ENCODE results near the gene WWP2.

Gene WWP2

GRCh38 chr16:69893106-69893505, 131.0 kb downstream of the WWP2 start:
- no peak for DNase-seq

GRCh38 chr16:69894676-69895075, 132.5 kb downstream of the WWP2 start:
- DNase-seq = no peak

DNA sequence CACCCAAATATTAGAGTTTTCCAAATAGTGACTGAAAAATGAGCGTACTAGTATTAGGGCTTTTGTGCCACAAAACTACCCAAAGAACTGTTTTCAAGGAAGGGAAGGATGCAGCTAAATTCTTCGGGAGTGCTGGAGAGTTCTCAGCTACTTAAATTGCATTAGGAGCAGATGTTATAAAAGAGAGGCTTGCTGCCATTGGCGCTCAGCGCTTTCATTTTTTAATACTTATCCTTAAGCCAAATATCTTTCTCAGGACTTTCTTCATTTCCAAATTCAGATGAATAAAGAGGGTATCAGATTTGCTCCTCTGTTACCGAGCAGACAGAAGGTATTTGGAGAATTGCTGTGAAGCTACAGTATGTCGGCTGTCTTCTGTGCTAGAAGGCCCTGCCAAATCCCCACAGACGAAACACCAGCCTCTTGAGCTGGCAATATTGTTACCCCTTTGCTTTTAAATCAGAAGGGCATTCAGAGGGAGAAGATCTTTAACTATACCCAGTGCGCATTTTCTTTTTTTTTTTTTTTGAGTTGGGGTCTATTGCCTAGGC, 141.8 kb downstream of the WWP2 start:
- no peak for DNase-seq

- no peak for DNase-seq
Measured at GRCh38 chr16:69904495-69905170, 142.5 kb downstream of the WWP2 start.

GRCh38 chr16:69905171-69905555, 143.0 kb downstream of the WWP2 start:
- DNase-seq = no peak

- DNase-seq = no peak
Measured at GRCh38 chr16:69906838-69907401, 144.8 kb downstream of the WWP2 start.

- no peak for DNase-seq
Measured at GRCh38 chr16:69909043-69909442, 146.9 kb downstream of the WWP2 start.

GRCh38 chr16:69909760-69910159, 147.6 kb downstream of the WWP2 start:
- no peak for DNase-seq

DNA sequence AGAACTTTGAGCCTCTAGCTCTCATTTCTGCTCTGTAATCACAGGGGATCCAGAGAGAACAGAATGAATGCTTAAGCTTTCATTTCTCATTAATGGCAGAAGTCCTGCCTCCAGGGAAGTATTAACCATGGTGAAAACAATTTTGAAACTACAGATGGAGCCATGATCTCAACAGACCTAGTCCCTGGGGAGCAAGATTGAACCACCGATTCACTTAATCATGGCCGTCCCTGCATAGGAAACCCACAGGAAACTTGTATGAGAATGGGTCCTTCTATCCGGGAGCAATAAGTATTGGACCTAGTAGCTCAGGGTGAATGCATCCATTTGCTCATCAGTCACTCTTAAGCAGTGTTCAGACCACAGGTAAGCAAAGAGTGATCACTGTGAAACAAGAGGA, 148.8 kb downstream of the WWP2 start:
- DNase-seq = no peak

GRCh38 chr16:69916462-69916861, 154.3 kb downstream of the WWP2 start:
- no peak for DNase-seq

DNA sequence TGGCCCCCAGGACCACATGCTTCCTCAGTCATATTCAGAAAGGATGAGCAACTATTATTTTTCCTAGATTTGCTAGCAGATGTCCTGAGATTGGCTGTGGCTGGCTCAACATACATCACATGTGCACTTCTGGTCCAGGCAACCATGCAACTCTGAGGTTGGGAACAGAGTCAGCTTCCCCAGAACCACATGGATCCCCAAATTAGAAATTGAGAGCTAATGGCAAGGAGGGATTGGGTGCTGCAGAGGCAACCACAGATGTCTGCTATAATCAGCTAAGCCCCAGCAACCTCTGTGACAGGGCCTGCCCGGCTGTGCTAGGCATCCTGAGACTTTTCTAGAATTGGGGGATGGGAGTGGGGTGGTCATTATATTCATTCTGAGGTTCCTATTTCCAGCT, 155.2 kb downstream of the WWP2 start:
- DNase-seq = no peak

GRCh38 chr16:69917739-69918138, 155.6 kb downstream of the WWP2 start:
- no peak for DNase-seq

GRCh38 chr16:69918241-69918640, 156.1 kb downstream of the WWP2 start:
- DNase-seq = no peak

DNA sequence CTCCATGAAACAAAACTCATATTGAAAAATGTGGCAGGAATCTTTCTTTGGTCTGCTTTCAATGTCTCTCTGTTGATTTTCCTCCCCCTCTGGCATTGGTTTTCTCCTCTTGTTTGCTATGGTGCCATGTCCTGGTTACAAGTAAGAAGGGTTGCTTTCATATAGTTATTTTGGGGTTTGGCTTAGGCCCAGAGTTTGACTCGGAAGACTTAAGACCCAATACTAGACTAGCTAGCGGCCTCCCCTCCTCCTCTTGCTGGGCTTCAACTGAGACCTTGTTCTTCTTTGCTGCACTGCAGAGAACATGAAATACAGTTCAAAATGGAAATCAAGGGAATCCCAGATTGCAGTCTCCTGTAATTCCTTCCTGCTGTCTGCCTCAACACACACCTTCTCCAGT, 159.0 kb downstream of the WWP2 start:
- DNase-seq = no peak

GRCh38 chr16:69922200-69922599, 160.1 kb downstream of the WWP2 start:
- DNase-seq = no peak

GRCh38 chr16:69924041-69924775, 162.1 kb downstream of the WWP2 start:
- no peak for DNase-seq

DNA sequence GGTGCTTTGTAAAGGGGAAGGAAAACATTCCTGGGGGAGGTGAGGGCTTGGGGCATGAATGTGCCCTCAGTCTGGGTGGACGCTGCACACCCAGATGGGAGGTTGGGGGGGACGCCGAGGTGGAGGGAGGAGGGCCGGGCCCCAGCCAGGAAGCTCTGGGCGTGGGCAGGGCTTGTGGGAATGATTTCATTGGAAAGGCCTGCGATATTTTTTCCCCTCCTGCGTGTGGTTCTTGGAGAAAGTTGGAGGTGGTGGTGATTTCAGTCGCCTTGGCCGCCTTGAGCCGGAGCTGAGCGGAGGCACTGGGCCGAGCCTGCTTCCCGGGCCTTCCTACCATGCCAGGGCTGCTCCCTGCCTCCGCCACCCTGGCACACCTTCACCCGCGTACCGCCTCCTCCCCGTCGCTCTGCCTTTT, 162.7 kb downstream of the WWP2 start:
- DNase-seq = no peak

DNA sequence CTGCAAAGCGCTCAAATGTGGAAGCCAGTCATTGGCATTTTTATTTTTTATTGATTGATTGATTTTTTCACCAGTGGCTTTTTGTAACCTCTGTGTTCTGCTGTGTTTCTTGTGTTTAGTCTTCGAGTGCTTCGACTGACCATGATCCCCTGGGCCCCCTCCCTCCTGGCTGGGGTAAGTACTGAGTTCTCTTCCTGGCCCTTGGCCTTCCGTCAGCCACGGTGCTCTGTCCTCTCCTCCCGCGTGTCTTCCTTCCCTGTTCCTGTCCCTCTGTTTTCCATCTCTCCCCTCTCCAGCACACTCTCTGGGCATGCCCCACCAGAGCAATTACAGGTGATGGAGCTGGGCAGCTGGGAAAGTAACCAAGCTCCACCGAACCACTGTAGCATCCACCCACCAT, 163.2 kb downstream of the WWP2 start:
- DNase-seq = no peak

DNA sequence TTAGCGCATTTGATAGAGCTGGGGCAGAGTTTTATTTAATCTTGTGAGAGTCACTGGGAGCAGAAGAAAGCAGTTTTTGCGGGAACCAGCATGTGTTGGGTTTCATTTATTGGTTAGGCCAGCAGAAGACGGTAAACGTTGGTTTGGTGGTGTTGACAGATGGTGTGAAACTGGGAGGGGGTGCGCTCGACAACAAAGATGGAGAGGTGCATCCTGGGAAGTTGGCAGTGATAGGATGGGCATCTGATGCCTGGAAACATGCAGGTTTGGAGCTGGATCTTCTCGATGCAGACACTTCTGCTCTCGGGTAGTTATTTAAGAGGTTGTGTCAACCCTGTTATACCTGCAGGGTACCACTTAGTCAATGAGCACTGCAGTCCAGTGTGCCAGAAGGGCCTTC, 164.1 kb downstream of the WWP2 start:
- no peak for DNase-seq

DNA sequence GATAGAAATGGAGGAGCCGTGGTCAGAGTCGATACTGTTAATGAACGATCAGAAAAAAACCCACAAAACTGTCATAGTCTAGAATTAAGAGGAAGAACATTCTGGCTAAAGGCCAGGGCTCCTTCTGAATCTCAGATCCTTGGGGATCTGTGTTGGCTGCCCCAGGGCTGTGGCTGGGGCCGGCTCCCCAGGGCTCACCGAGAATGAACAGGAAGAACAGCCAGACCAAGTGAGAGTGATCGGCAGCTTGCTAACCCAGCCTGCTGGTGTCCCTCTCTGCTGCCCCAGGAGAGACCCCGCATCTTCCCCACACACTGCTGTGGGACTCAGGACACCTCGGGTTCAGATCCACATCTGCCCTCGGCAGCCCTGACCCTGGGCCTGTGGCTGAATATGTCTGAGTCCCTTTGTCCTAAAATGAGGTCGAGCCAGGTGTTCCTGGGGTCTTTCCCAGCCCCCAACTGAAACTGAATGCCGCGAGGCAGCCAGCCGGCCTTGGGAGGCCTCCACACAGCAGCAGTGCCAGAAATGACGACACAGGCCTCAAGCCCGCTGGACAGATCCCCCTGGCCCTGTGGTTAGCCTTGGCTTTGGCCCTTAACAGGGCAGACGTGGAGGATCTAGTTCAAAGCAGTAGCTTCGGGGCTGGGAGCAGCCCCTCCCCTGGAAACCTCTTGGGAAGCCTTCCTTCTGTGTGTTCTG, 165.1 kb downstream of the WWP2 start:
- no peak for DNase-seq

DNA sequence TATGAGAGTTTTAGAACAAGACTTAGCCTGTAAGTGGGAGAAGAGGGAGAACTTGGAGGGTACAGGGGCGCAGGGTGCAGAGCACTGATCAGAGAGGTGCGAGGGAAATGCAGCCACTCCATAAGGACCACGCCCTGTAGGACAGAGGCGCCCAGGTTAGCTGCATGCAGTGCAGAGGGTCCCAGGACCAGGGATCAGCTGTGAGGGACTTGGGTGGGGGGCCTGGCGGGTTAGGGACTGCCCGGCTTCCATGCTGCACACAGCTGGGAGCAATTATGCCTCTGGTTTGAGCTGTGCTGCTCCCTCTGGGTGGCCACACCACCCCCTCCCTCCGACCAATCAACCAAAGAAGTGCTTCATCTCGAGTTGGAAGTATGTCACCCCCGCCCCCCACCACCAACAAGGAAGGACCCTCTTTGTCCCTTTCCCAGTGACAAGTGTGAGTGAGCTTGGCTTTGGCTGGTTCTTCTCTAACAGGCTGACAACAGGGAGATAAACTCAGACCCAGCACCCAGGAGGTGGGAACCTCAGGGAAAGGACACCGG, 166.8 kb downstream of the WWP2 start:
- DNase-seq = no peak

DNA sequence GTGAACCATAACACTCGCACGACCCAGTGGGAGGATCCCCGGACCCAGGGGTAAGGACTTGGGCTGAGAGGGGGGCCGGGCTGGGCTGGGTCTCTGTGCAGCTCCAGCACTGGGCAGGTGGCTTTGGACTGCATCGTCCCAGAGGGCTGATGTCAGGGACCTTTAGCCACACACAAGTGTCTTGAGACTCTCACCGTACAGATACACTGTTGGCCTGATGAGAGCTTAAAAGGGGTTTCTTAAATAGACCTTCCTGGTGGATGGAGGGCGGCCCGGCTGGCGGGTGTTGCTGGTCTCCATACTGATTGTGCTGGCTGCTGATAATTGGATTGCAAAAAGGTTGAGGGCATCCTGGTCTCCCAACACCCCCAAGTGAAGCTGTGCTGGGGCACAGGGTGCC, 167.3 kb downstream of the WWP2 start:
- DNase-seq = no peak

GRCh38 chr16:69930117-69930776, 168.1 kb downstream of the WWP2 start:
- DNase-seq = peak; percentile 29

All from NCI-H146 (cell line).